ENCODE results near the gene CCR8. TPM values are rescaled to one million over a fixed set of nuclear protein-coding genes. Genes with fewer than 3 reads are reported as not detected.

CCR8 gene
- total RNA-seq, 1 donor from 2014 or later = not detected

DNA sequence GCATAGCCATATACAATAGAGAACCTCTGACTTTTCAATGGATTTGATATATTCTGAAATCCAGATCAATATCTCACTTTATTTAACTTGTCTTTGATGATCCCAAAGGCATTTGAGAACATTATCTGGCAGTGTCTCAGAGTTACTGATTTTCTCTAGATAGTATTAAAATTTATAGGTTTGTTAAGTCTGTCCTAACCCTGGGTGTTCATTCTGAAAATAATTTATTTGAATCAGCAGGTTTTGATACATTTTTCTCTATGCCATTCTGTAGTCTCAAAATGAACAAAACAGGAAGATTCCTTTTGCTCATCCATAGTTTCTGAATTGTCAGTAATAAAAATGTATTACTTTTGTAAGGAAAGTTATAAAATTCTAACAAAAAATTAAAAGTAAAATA, 14.3 kb downstream of the CCR8 start:
- Mint-ChIP-seq H3K27ac (ENCODE audit: unreplicated experiment) (no peak overlapping the region), H3K9me3 (ENCODE audit: unreplicated experiment) (no peaks in the 10 kb centered on the region), H3K4me1 (ENCODE audit: unreplicated experiment) (peaks cover 7% of the 10 kb centered on the region), H3K4me3 (ENCODE audit: unreplicated experiment) (no peak overlapping the region), H3K27me3 (ENCODE audit: unreplicated experiment) (no peaks in the 10 kb centered on the region), H3K36me3 (ENCODE audit: low read depth, unreplicated experiment) (no peaks in the 10 kb centered on the region)
- DNase-seq (ENCODE audit: low spot score) = no peak
- TF ChIP-seq, protein P1, sequence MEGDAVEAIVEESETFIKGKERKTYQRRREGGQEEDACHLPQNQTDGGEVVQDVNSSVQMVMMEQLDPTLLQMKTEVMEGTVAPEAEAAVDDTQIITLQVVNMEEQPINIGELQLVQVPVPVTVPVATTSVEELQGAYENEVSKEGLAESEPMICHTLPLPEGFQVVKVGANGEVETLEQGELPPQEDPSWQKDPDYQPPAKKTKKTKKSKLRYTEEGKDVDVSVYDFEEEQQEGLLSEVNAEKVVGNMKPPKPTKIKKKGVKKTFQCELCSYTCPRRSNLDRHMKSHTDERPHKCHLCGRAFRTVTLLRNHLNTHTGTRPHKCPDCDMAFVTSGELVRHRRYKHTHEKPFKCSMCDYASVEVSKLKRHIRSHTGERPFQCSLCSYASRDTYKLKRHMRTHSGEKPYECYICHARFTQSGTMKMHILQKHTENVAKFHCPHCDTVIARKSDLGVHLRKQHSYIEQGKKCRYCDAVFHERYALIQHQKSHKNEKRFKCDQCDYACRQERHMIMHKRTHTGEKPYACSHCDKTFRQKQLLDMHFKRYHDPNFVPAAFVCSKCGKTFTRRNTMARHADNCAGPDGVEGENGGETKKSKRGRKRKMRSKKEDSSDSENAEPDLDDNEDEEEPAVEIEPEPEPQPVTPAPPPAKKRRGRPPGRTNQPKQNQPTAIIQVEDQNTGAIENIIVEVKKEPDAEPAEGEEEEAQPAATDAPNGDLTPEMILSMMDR (IDR thresholded peaks at IDR 0.05; ENCODE audit: unreplicated experiment) = no peak

DNA sequence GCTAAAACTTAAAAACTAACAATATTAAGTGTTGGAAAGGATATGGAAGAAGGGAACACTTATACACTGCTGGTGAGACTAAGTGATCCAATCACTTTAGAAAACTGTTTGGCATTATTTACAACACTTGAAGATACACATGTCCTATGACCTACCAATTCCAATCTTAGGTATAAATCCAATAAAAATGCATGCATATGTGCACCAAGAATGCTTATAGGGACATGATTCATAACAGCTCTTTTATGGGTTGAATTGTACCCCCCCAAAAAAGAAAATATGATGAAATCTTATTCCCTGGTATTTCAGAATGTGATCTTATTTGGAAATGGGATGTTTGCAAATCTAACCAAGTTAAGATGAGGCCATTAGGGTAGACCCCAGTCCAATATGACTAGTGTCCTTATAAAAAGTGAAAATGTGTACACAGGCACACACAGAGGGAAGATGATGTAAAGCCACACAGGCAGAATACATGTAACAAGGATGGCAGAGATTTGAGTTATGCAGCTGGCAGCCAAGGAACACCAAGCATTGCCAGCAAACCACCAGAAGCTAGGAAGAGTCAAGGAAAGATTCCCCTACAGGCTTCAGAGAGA, 15.3 kb downstream of the CCR8 start:
- Mint-ChIP-seq H3K4me3 (ENCODE audit: unreplicated experiment) (no peak overlapping the region), H3K4me1 (ENCODE audit: unreplicated experiment) (peaks cover 7% of the 10 kb centered on the region), H3K27ac (ENCODE audit: unreplicated experiment) (no peak overlapping the region), H3K27me3 (ENCODE audit: unreplicated experiment) (no peaks in the 10 kb centered on the region), H3K36me3 (ENCODE audit: low read depth, unreplicated experiment) (no peaks in the 10 kb centered on the region), H3K9me3 (ENCODE audit: unreplicated experiment) (no peaks in the 10 kb centered on the region)
- DNase-seq (ENCODE audit: low spot score) = no peak
- TF ChIP-seq, protein P1 (IDR thresholded peaks at IDR 0.05; ENCODE audit: unreplicated experiment) = no peak

DNA sequence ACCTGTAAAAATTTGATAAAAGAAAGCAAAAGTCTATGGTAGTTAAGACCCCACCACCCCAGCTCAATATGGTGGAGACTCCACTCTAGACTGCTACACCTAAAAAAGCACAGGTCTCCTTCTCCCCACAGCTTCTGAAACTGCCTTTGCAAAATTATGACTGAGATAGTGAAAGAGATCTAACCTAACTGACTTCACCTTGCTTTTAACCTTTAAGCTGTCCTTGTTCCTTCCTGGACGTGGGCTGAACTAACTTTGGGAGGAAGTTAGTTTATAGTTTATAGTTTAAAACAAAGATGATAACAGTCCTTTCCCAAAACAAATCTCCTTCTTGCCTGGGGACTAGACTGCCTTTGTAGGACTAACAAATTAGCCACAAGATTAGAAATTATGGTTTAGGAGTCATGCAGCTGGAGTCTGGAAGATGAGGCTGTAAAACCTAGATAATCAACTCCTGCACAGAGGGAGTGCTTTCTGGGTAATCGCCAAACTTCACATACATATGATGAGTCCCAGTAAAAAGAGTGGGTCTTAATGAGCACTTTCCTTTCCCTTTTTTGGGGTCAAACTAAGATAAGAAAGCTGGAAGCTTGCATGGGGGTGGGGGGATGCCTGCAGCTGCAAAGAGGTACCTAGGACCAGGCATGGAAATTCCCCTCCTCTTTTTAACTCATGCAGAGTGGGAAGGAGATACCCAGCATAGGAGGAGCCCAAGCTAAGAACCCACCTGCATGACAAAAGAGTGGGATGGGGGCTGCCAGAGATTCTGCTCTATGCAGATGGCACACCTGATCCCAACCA, 17.5 kb downstream of the CCR8 start:
- no peak overlapping the region for H3K27ac Mint-ChIP-seq (ENCODE audit: unreplicated experiment)
- H3K36me3 Mint-ChIP-seq (ENCODE audit: low read depth, unreplicated experiment) = no peaks in the 10 kb centered on the region
- TF ChIP-seq, protein P1 (IDR thresholded peaks at IDR 0.05; ENCODE audit: unreplicated experiment) = no peak
- H3K4me3 Mint-ChIP-seq (ENCODE audit: unreplicated experiment) = no peak overlapping the region
- H3K4me1 Mint-ChIP-seq (ENCODE audit: unreplicated experiment) = peaks cover 7% of the 10 kb centered on the region
- H3K9me3 Mint-ChIP-seq (ENCODE audit: unreplicated experiment) = no peaks in the 10 kb centered on the region
- H3K27me3 Mint-ChIP-seq (ENCODE audit: unreplicated experiment) = no peaks in the 10 kb centered on the region
- DNase-seq (ENCODE audit: low spot score) = no peak

DNA sequence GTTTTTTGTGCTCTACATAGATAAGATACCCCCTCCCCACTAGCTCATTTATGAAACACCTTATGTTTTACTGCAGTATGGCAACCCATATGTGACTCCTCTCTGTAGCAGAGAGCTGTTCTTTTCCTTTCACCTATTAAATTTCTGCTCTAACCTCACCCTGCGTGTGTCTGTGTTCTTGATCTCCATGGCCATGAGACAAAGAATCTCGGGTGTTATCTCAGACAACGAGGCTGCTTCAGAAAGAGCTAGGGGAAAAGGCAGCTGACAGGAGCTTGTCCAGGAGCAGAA, 18.0 kb downstream of the CCR8 start:
- no peaks in the 10 kb centered on the region for H3K27me3 Mint-ChIP-seq (ENCODE audit: unreplicated experiment)
- no peak for DNase-seq (ENCODE audit: low spot score)
- no peak overlapping the region for H3K27ac Mint-ChIP-seq (ENCODE audit: unreplicated experiment)

DNA sequence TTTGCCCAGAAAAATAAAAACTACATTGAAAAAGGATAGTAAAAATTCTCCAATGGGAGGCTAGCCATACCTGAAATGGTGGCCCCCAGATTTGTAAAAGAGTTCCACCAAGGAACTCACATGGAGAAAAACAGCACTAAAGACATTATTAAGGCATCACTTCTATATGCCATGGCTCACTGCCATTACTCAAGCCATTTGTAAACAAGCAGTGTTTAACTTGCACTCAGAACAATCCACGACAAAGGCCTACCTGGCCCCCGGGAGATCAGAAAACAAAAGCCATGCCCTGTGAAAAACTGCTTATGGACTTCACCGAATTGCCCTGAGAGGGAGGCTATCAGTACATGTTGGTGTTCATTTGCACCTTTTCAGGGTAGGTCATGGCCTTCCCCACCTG, 19.6 kb downstream of the CCR8 start:
- H3K27ac Mint-ChIP-seq (ENCODE audit: unreplicated experiment) = no peak overlapping the region
- TF ChIP-seq, protein P1 (IDR thresholded peaks at IDR 0.05; ENCODE audit: unreplicated experiment) = no peak
- no peak for DNase-seq (ENCODE audit: low spot score)

More for the DNA sequence above, 18.0 kb downstream of the CCR8 start:
- Mint-ChIP-seq H3K4me1 (ENCODE audit: unreplicated experiment) (peaks cover 7% of the 10 kb centered on the region), H3K9me3 (ENCODE audit: unreplicated experiment) (no peaks in the 10 kb centered on the region), H3K4me3 (ENCODE audit: unreplicated experiment) (no peak overlapping the region), H3K36me3 (ENCODE audit: low read depth, unreplicated experiment) (no peaks in the 10 kb centered on the region)
- TF ChIP-seq, protein P1 (IDR thresholded peaks at IDR 0.05; ENCODE audit: unreplicated experiment) = no peak

More for the DNA sequence above, 19.6 kb downstream of the CCR8 start:
- Mint-ChIP-seq H3K27me3 (ENCODE audit: unreplicated experiment) (no peaks in the 10 kb centered on the region), H3K4me1 (ENCODE audit: unreplicated experiment) (peaks cover 3% of the 10 kb centered on the region), H3K36me3 (ENCODE audit: low read depth, unreplicated experiment) (no peaks in the 10 kb centered on the region), H3K4me3 (ENCODE audit: unreplicated experiment) (no peak overlapping the region), H3K9me3 (ENCODE audit: unreplicated experiment) (no peaks in the 10 kb centered on the region)
